ENCODE measurements around the gene RALGAPA2. TPM values are rescaled to one million over a fixed set of nuclear protein-coding genes. Genes with fewer than 3 reads are reported as not detected.

Gene RALGAPA2
- total and polyA plus RNA-seq, 2 of the 13 experiments (the other 11 are each of a cell fraction or from before 2014, with no cell fraction given): 13.8 to 17.7 TPM

- TF ChIP-seq REXO4 (CRISPR knock-in tag; IDR thresholded peaks at IDR 0.05; ENCODE audit: borderline replicate concordance) (no peak), ZNF75D (CRISPR knock-in tag; IDR thresholded peaks at IDR 0.05; ENCODE audit: borderline replicate concordance) (no peak), MATR3 (CRISPR knock-in tag; IDR thresholded peaks at IDR 0.05) (no peak), KLF13 (CRISPR knock-in tag; IDR thresholded peaks at IDR 0.05) (no peak), SNRNP70 (IDR thresholded peaks at IDR 0.05; ENCODE audit: low read depth, low read length) (no peak), ZNF761 (CRISPR knock-in tag; conservative IDR thresholded peaks at IDR 0.05) (no peak), SUZ12 (IDR thresholded peaks at IDR 0.05; ENCODE audit: low read depth, low read length) (no peak), ZNF260 (CRISPR knock-in tag; IDR thresholded peaks at IDR 0.05; ENCODE audit: borderline replicate concordance, low read depth) (no peak), ZNF407 (CRISPR knock-in tag; IDR thresholded peaks at IDR 0.05; ENCODE audit: not compliant biosample characterization) (peak; percentile 55), ZNF512 (CRISPR knock-in tag; IDR thresholded peaks at IDR 0.05) (no peak), ZNF607 (CRISPR knock-in tag; IDR thresholded peaks at IDR 0.05; ENCODE audit: borderline replicate concordance) (0 out of 2 replicates have a peak, but pooled peaks have one; percentile 24), MAFG (CRISPR knock-in tag; IDR thresholded peaks at IDR 0.05) (no peak), ASH2L (IDR thresholded peaks at IDR 0.05; ENCODE audit: insufficient read length, low read depth, low read length) (peak; percentile 25), MLLT10 (CRISPR knock-in tag; IDR thresholded peaks at IDR 0.05) (no peak), ZNF496 (CRISPR knock-in tag; IDR thresholded peaks at IDR 0.05; ENCODE audit: insufficient replicate concordance) (no peak), TIGD3 (CRISPR knock-in tag; IDR thresholded peaks at IDR 0.05; ENCODE audit: borderline replicate concordance) (no peak), ZSCAN12 (CRISPR knock-in tag; IDR thresholded peaks at IDR 0.05) (no peak), ZNF256 (CRISPR knock-in tag; conservative IDR thresholded peaks at IDR 0.05) (no peak), ZNF562 (CRISPR knock-in tag; IDR thresholded peaks at IDR 0.05; ENCODE audit: borderline replicate concordance) (no peak)
Measured at GRCh38 chr20:20743511-20744169, 31.2 kb upstream of the RALGAPA2 start (continued).

All from HepG2 (cell line).